CD14-positive monocyte (primary cell): ENCODE results near the gene ZNF570. TPM values are rescaled to one million over a fixed set of nuclear protein-coding genes. Genes with fewer than 3 reads are reported as not detected.

Source experiments
- DNase-seq, 3 donors: peaks; one replicate each; pipeline ENCODE4 v3.0.0-alpha.2; 2011 to 2022
- H2AFZ ChIP-seq: 2 replicates; pipeline ENCODE4 v1.6.0; 2012; ENCODE audit warnings: mild to moderate bottlenecking, low read depth, low read length, inconsistent platforms; ENCODE audit not compliant: insufficient read depth, poor library complexity, severe bottlenecking
- H3K27ac ChIP-seq, 2 donors: 1 replicate in 1 of 2; 2 replicates in 1 of 2; pipeline ENCODE4 v1.5.1; 2012 to 2013; ENCODE audit warnings: low read length in 2 of 2, control low read depth in 1 of 2, inconsistent platforms in 1 of 2, low read depth in 1 of 2, mild to moderate bottlenecking in 1 of 2
- H3K27me3 ChIP-seq, 2 donors: one replicate each; pipeline versions ENCODE4 v1.6.0 to v1.6.1; 2011 to 2013; ENCODE audit warnings: low read length in 2 of 2; ENCODE audit not compliant: control insufficient read depth in 2 of 2, insufficient read depth in 2 of 2
- H3K36me3 ChIP-seq, 2 donors: replicated peaks in 1 of 2; 1 replicate in 1 of 2; 2 replicates in 1 of 2; pipeline versions ENCODE4 v1.5.1 to v1.6.1; 2012 to 2013; ENCODE audit warnings: low read length in 2 of 2, control low read depth in 1 of 2, inconsistent platforms in 1 of 2, mild to moderate bottlenecking in 1 of 2; ENCODE audit not compliant: insufficient read depth in 2 of 2, control insufficient read depth in 1 of 2
- H3K4me1 ChIP-seq, 2 donors: 1 replicate in 1 of 2; 2 replicates in 1 of 2; pipeline versions ENCODE4 v1.5.1 to v1.6.1; 2012 to 2013; ENCODE audit warnings: low read length in 2 of 2, control low read depth in 1 of 2, inconsistent platforms in 1 of 2, mild to moderate bottlenecking in 1 of 2, moderate library complexity in 1 of 2; ENCODE audit not compliant: insufficient read depth in 2 of 2, control insufficient read depth in 1 of 2
- H3K4me2 ChIP-seq: replicated peaks from 2 replicates; pipeline ENCODE3; 2012; ENCODE audit warnings: low read length, moderate library complexity, mild to moderate bottlenecking; ENCODE audit not compliant: poor library complexity, severe bottlenecking; ENCODE audit errors: extremely low read depth
- H3K4me3 ChIP-seq, 3 experiments: fragments of 200-600 bp in 1 of 3; sonication (generic) in 1 of 3; replicated peaks in 1 of 3; 1 replicate in 2 of 3; 2 replicates in 1 of 3; pipeline ENCODE4 v1.5.1; 2011 to 2013; ENCODE audit warnings: low read length in 3 of 3, mild to moderate bottlenecking in 3 of 3, control low read depth in 2 of 3, low read depth in 2 of 3, inconsistent platforms in 1 of 3, moderate library complexity in 1 of 3
- H3K79me2 ChIP-seq: 2 replicates; pipeline ENCODE4 v1.6.0; 2012; ENCODE audit warnings: mild to moderate bottlenecking, control low read depth, inconsistent platforms, low read length, moderate library complexity; ENCODE audit not compliant: insufficient read depth
- H3K9ac ChIP-seq: 2 replicates; pipeline ENCODE4 v1.6.0; 2017; ENCODE audit warnings: low read length, mild to moderate bottlenecking; ENCODE audit not compliant: insufficient read depth, poor library complexity, severe bottlenecking
- H3K9me3 ChIP-seq, 2 donors: replicated peaks in 1 of 2; 1 replicate in 1 of 2; 2 replicates in 1 of 2; pipeline versions ENCODE4 v1.5.1 to v1.6.1; 2012 to 2013; ENCODE audit warnings: low read length in 2 of 2, control low read depth in 1 of 2; ENCODE audit not compliant: control insufficient read depth in 1 of 2, insufficient read depth in 1 of 2
- H4K20me1 ChIP-seq: 2 replicates; pipeline ENCODE4 v1.6.0; 2012; ENCODE audit warnings: mild to moderate bottlenecking, low read length, control low read depth, moderate library complexity; ENCODE audit not compliant: insufficient read depth
- H3K27ac Mint-ChIP-seq, 7 donors: one replicate each; pipeline ENCODE4 v1.8.0; 2020; ENCODE audit warnings: mild to moderate bottlenecking in 7 of 7, mixed read lengths in 7 of 7, moderate library complexity in 6 of 7, inconsistent platforms in 2 of 7
- H3K27me3 Mint-ChIP-seq, 3 donors: one replicate each; pipeline ENCODE4 v1.8.0; 2021 to 2022; ENCODE audit warnings: low read depth in 3 of 3, mild to moderate bottlenecking in 3 of 3, mixed read lengths in 3 of 3, moderate library complexity in 3 of 3, inconsistent platforms in 1 of 3
- H3K36me3 Mint-ChIP-seq, 2 donors: one replicate each; pipeline ENCODE4 v1.8.0; 2020; ENCODE audit warnings: mixed read lengths in 2 of 2, inconsistent platforms in 1 of 2, mild to moderate bottlenecking in 1 of 2
- H3K4me1 Mint-ChIP-seq: one replicate; pipeline ENCODE4 v1.8.0; 2020; ENCODE audit warnings: mild to moderate bottlenecking, mixed read lengths
- H3K4me3 Mint-ChIP-seq, 2 donors: one replicate each; pipeline ENCODE4 v1.8.0; 2020; ENCODE audit warnings: mild to moderate bottlenecking in 2 of 2, mixed read lengths in 2 of 2, moderate library complexity in 1 of 2
- H3K9me3 Mint-ChIP-seq, 7 donors: one replicate each; pipeline ENCODE4 v1.8.0; 2020 to 2022; ENCODE audit warnings: mixed read lengths in 7 of 7, mild to moderate bottlenecking in 6 of 7, moderate library complexity in 6 of 7, inconsistent platforms in 2 of 7
- CTCF ChIP-seq: fragments of 200-600 bp; IDR thresholded peaks from one replicate; pipeline ENCODE4 v1.8.0; 2022; ENCODE audit warnings: antibody characterized with exemption, mild to moderate bottlenecking
- WGBS: methylation state at CpG from one replicate; pipeline ENCODE4 v1.1.5; 2013; ENCODE audit warnings: missing lambda C conversion rate; ENCODE audit not compliant: insufficient coverage; 5-methylcytosine and 5-hydroxymethylcytosine counted together
- intact Hi-C, 2 donors: fragments of 100-400 bp; cut with micrococcal nuclease; formaldehyde crosslinking; loops; one replicate each; pipeline versions ENCODE4 v1.15.0 to v1.15.1; 2023
- polyA minus RNA-seq: library from RNA; depleted of rRNA, polyadenylated mRNA; stranded (reverse); fragments of >200 nt; gene quantifications from 2 replicates; pipeline ENCODE4 v1.2.3, GENCODE V29; 2012
- polyA plus RNA-seq, 3 donors: library from polyadenylated mRNA; depleted of rRNA in 1 of 3; unstranded in 2 of 3; stranded (reverse) in 1 of 3; fragments of 300-500 nt in 2 of 3; fragments of >200 nt in 1 of 3; fragmentation: Illumina TruSeq in 2 of 3; gene quantifications; 1 replicate in 2 of 3; 2 replicates in 1 of 3; pipeline ENCODE4 v1.2.3, GENCODE V29; 2012 to 2021
- total RNA-seq, 12 experiments: library from RNA in 1 of 12; stranded (reverse) in 1 of 12; fragments of 120-200 nt in 1 of 12; gene quantifications; one replicate each; pipeline ENCODE4 v1.2.4 and lab custom pipeline; 2013 to 2026; ENCODE audit warnings: mixed read lengths in 6 of 12, inconsistent platforms in 1 of 12

ZNF570 gene
- 3.9 TPM for total RNA-seq (2013)
- polyA plus RNA-seq, result 1 to 10 TPM in 1 of 3 donors, under 1 TPM in 2; 0.12 to 1.1 (median 0.80) TPM
- 1.1 and 1.5 TPM in 2 replicates for polyA minus RNA-seq
- total RNA-seq (lab: John Stamatoyannopoulos, UW), result 1.1 to 7.6 (median 3.1) reads per million in 11 experiments

GRCh38 chr19:37468961-37469777 is at the start of gene ZNF570:
Gene ZNF570, plus strand, starts transcription at chr19:37469356. Its CDS starts 999 bp downstream, at chr19:37470355.
- Histone ChIP-seq H4K20me1 (no peaks in the 10 kb centered on the region), H3K36me3 (peaks cover 5 to 25% of the 10 kb centered on the region in 2 donors), H3K79me2 (no peaks in the 10 kb centered on the region), H3K27ac (peak within 1 kb of the TSS; percentile 69 to 82), H3K9ac (peak within 1 kb of the TSS; percentile 73), H3K9me3 (peaks cover 33 to 49% of the 10 kb centered on the region in 2 donors), H3K4me3 (peak within 1 kb of the TSS; percentile 66 to 98 (median 85)), H3K27me3 (no peaks in the 10 kb centered on the region), H2AFZ (peak within 1 kb of the TSS; percentile 98), H3K4me2 (peak within 1 kb of the TSS; percentile 80), H3K4me1 (peaks cover 26 to 33% of the 10 kb centered on the region in 2 donors)
- Mint-ChIP-seq H3K36me3 (peaks cover 12 to 18% of the 10 kb centered on the region in 2 donors), H3K4me3 (peak within 1 kb of the TSS; percentile 97), H3K27ac (peak within 1 kb of the TSS; percentile 73 to 94 (median 90)), H3K4me1 (peaks cover 30% of the 10 kb centered on the region), H3K27me3 (no peaks in the 10 kb centered on the region), H3K9me3 (peaks cover 16 to 44% (median 26%) of the 10 kb centered on the region in 7 donors)
- intact Hi-C loops, result loop anchor here (1.0 to 10.0 kb wide), 8 partner anchors 97 to 784 kb away; partner anchors contain the start of genes ZNF345 (in 1 of the 2), ZNF383 (in 1 of the 2), ZNF527 (in 1 of the 2) and ZNF567 (in 1 of the 2)
- peak; percentile 48 to 62 (median 61) for DNase-seq
- TF ChIP-seq CTCF, result no peak
- 0% methylated on average over 62 of the region's 63 CpGs for WGBS

- no peak for DNase-seq
- peaks cover 2 to 20% of the 10 kb centered on the region in 2 donors for H3K36me3 ChIP-seq
- intact Hi-C loops, result loop anchor here in 1 of 2 donors (5.0 kb wide), 1 partner anchor 60 kb away; no protein-coding TSS in a partner anchor
- no peak overlapping the region for H3K27ac ChIP-seq
- H3K4me1 ChIP-seq, result no peaks in the 10 kb centered on the region
- no peak overlapping the region for H3K4me2 ChIP-seq
- H4K20me1 ChIP-seq, result no peaks in the 10 kb centered on the region
- no peak overlapping the region for H3K9ac ChIP-seq
- 100% methylated on average over 1 of the region's 4 CpGs for WGBS
- no peak overlapping the region for H3K27ac Mint-ChIP-seq
- no peaks in the 10 kb centered on the region for H3K4me1 Mint-ChIP-seq
- H3K27me3 Mint-ChIP-seq, result no peaks in the 10 kb centered on the region
- H3K9me3 Mint-ChIP-seq, result peaks cover 59 to 92% (median 84%) of the 10 kb centered on the region in 7 donors
- H3K4me3 ChIP-seq, result peak overlapping the region in 1 of 3 experiments; percentile 18
- peaks cover 40 to 98% of the 10 kb centered on the region in 2 donors for H3K9me3 ChIP-seq
- no peak overlapping the region for H3K4me3 Mint-ChIP-seq
- H2AFZ ChIP-seq, result no peak overlapping the region
- peaks cover 19 to 30% of the 10 kb centered on the region in 2 donors for H3K36me3 Mint-ChIP-seq
- TF ChIP-seq CTCF, result no peak
- no peaks in the 10 kb centered on the region for H3K27me3 ChIP-seq
- H3K79me2 ChIP-seq, result no peaks in the 10 kb centered on the region
These were observed 16.5 kb upstream of the ZNF570 start for GRCh38 chr19:37452500-37453245.
